ENCODE measurements around the gene TMEM208. TPM values are rescaled to one million over a fixed set of nuclear protein-coding genes. Genes with fewer than 3 reads are reported as not detected.

Gene TMEM208
- total and polyA plus RNA-seq, 2 of the 13 experiments (the other 11 are each of a cell fraction or from before 2014, with no cell fraction given): 58.8 to 72.9 TPM

GRCh38 chr16:67191995-67192681, 34.8 kb upstream of the TMEM208 start, which contains the start of gene E2F4 (continued):
- TF ChIP-seq ZZZ3 (CRISPR knock-in tag; IDR thresholded peaks at IDR 0.05; ENCODE audit: borderline replicate concordance) (peak; percentile 94; the same call in 1 of the 2 replicates), ZNF460 (CRISPR knock-in tag; IDR thresholded peaks at IDR 0.05; ENCODE audit: borderline replicate concordance) (no peak), RAD51 (IDR thresholded peaks at IDR 0.05; ENCODE audit: borderline replicate concordance) (no peak), ZNF670 (CRISPR knock-in tag; IDR thresholded peaks at IDR 0.05; ENCODE audit: borderline replicate concordance) (no peak), ZSCAN31 (CRISPR knock-in tag; IDR thresholded peaks at IDR 0.05; ENCODE audit: low read depth) (peak; percentile 66; the same call in 1 of the 2 replicates), ZNF569 (CRISPR knock-in tag; IDR thresholded peaks at IDR 0.05; ENCODE audit: borderline replicate concordance) (no peak), ZFY (CRISPR knock-in tag; IDR thresholded peaks at IDR 0.05) (peak; percentile 99), MYNN (CRISPR knock-in tag; IDR thresholded peaks at IDR 0.05; ENCODE audit: low read depth) (no peak), ZNF318 (CRISPR knock-in tag; IDR thresholded peaks at IDR 0.05) (no peak), ATM (IDR thresholded peaks at IDR 0.05; ENCODE audit: borderline replicate concordance) (no peak), ZNF772 (CRISPR knock-in tag; IDR thresholded peaks at IDR 0.05) (peak; percentile 72; the same call in 1 of the 2 replicates), HNRNPL (IDR thresholded peaks at IDR 0.05; ENCODE audit: low read depth, low read length) (0 out of 2 replicates have a peak, but pooled peaks have one; percentile 9), ZBTB7A (CRISPR knock-in tag; IDR thresholded peaks at IDR 0.05) (no peak), E2F2 (CRISPR knock-in tag; IDR thresholded peaks at IDR 0.05; ENCODE audit: borderline replicate concordance) (no peak; the same call in 1 of the 2 replicates), EED (CRISPR knock-in tag; IDR thresholded peaks at IDR 0.05) (peak; percentile 76), ZBTB26 (CRISPR knock-in tag; IDR thresholded peaks at IDR 0.05; ENCODE audit: borderline replicate concordance) (no peak)
- TF ChIP-seq, protein P1, sequence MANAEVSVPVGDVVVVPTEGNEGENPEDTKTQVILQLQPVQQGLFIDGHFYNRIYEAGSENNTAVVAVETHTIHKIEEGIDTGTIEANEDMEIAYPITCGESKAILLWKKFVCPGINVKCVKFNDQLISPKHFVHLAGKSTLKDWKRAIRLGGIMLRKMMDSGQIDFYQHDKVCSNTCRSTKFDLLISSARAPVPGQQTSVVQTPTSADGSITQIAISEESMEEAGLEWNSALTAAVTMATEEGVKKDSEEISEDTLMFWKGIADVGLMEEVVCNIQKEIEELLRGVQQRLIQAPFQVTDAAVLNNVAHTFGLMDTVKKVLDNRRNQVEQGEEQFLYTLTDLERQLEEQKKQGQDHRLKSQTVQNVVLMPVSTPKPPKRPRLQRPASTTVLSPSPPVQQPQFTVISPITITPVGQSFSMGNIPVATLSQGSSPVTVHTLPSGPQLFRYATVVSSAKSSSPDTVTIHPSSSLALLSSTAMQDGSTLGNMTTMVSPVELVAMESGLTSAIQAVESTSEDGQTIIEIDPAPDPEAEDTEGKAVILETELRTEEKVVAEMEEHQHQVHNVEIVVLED (CRISPR knock-in tag; IDR thresholded peaks at IDR 0.05; ENCODE audit: borderline replicate concordance): peak; percentile 84

All from HepG2 (cell line).